Astrocyte of the hippocampus (primary cell): ENCODE results near the gene BACH2.

Experiments used
- DNase-seq: peaks from one replicate; pipeline ENCODE4 v3.0.0; 2011; ENCODE audit warnings: low read depth, low spot score

Gene BACH2

GRCh38 chr6:90278129-90278528 lies 18.5 kb downstream of the BACH2 start:
- DNase-seq: no peak

GRCh38 chr6:90277302-90278011 lies 19.2 kb downstream of the BACH2 start:
- DNase-seq: no peak

- DNase-seq: no peak
Measured at GRCh38 chr6:90274451-90275030, 22.1 kb downstream of the BACH2 start.

- no peak for DNase-seq
Measured at GRCh38 chr6:90273863-90274262, 22.8 kb downstream of the BACH2 start.

GRCh38 chr6:90272895-90273294 lies 23.7 kb downstream of the BACH2 start:
- DNase-seq: no peak

- DNase-seq: no peak
Measured at GRCh38 chr6:90271831-90272230, 24.8 kb downstream of the BACH2 start.

- no peak for DNase-seq
Measured at GRCh38 chr6:90269334-90269733, 27.3 kb downstream of the BACH2 start.

- no peak for DNase-seq
Measured at GRCh38 chr6:90268178-90268577, 28.5 kb downstream of the BACH2 start.

GRCh38 chr6:90266905-90267621 lies 29.6 kb downstream of the BACH2 start:
- no peak for DNase-seq

GRCh38 chr6:90264561-90264960 lies 32.1 kb downstream of the BACH2 start:
- no peak for DNase-seq

GRCh38 chr6:90263633-90264032 lies 33.0 kb downstream of the BACH2 start:
- peak; percentile 76 for DNase-seq

GRCh38 chr6:90261801-90262200 lies 34.8 kb downstream of the BACH2 start:
- no peak for DNase-seq

GRCh38 chr6:90257486-90257738 lies 39.2 kb downstream of the BACH2 start:
- DNase-seq: no peak

- peak; percentile 35 for DNase-seq
Measured at GRCh38 chr6:90256698-90257485, 39.8 kb downstream of the BACH2 start.

- DNase-seq: no peak
Measured at GRCh38 chr6:90253631-90254030, 43.0 kb downstream of the BACH2 start.

- DNase-seq: no peak
Measured at GRCh38 chr6:90251295-90251992, 45.2 kb downstream of the BACH2 start.

GRCh38 chr6:90250405-90250804 lies 46.2 kb downstream of the BACH2 start:
- no peak for DNase-seq

GRCh38 chr6:90249458-90249857 lies 47.2 kb downstream of the BACH2 start:
- DNase-seq: no peak

- DNase-seq: no peak
Measured at GRCh38 chr6:90249034-90249433, 47.6 kb downstream of the BACH2 start.

- DNase-seq: no peak
Measured at GRCh38 chr6:90247262-90247661, 49.4 kb downstream of the BACH2 start.

GRCh38 chr6:90241229-90241880 lies 55.3 kb downstream of the BACH2 start:
- no peak for DNase-seq
